Activated CD8-positive, alpha-beta memory T cell treated with anti-CD3 and anti-CD28 coated beads for 1 hour (primary cell): ENCODE data around the gene CCSER1.
"Not testable (repeated sequence)": the region's sequence is repeated elsewhere in the genome, so short reads cannot be mapped to it uniquely, and the experiment has no call there.

Experiments used
- DNase-seq, 2 donors: peaks; one replicate each; pipeline ENCODE4 v3.0.0-alpha.2; 2020; ENCODE audit warnings: low read depth in 1 of 2; ENCODE audit errors: extremely low read depth in 1 of 2

CCSER1 gene

GRCh38 chr4:91317434-91317833, 1190.2 kb downstream of the CCSER1 start:
- DNase-seq = no peak

- no peak for DNase-seq
These were observed 1192.5 kb downstream of the CCSER1 start for GRCh38 chr4:91319556-91320268.

GRCh38 chr4:91322961-91323360, 1195.8 kb downstream of the CCSER1 start:
- DNase-seq = no peak

- DNase-seq = no peak
These were observed 1198.3 kb downstream of the CCSER1 start for GRCh38 chr4:91325495-91325894.

- not testable (repeated sequence) for DNase-seq
These were observed 1199.0 kb downstream of the CCSER1 start for GRCh38 chr4:91326167-91326566.

- DNase-seq = no peak
These were observed 1203.5 kb downstream of the CCSER1 start for GRCh38 chr4:91330555-91331137.

GRCh38 chr4:91340822-91341221, 1213.6 kb downstream of the CCSER1 start:
- no peak for DNase-seq

- no peak for DNase-seq
These were observed 1218.4 kb downstream of the CCSER1 start for GRCh38 chr4:91345632-91346031.

GRCh38 chr4:91356496-91356895, 1229.3 kb downstream of the CCSER1 start:
- DNase-seq = not testable (repeated sequence)

- not testable (repeated sequence) for DNase-seq
These were observed 1230.8 kb downstream of the CCSER1 start for GRCh38 chr4:91358016-91358415.

GRCh38 chr4:91358621-91359020, 1231.4 kb downstream of the CCSER1 start:
- not testable (repeated sequence) for DNase-seq

GRCh38 chr4:91359041-91360031, 1232.1 kb downstream of the CCSER1 start:
- DNase-seq = no peak

GRCh38 chr4:91362125-91362524, 1234.9 kb downstream of the CCSER1 start:
- no peak for DNase-seq

- DNase-seq = no peak
These were observed 1239.4 kb downstream of the CCSER1 start for GRCh38 chr4:91366554-91366953.

- no peak for DNase-seq
These were observed 1241.9 kb downstream of the CCSER1 start for GRCh38 chr4:91369116-91369515.

- DNase-seq = no peak
These were observed 1246.4 kb downstream of the CCSER1 start for GRCh38 chr4:91373546-91373945.

- not testable (repeated sequence) for DNase-seq
These were observed 1278.2 kb downstream of the CCSER1 start for GRCh38 chr4:91405431-91405830.

GRCh38 chr4:91422011-91422410, 1294.8 kb downstream of the CCSER1 start:
- DNase-seq = no peak

GRCh38 chr4:91426725-91427124, 1299.5 kb downstream of the CCSER1 start:
- DNase-seq = no peak

GRCh38 chr4:91427171-91427570, 1300.0 kb downstream of the CCSER1 start:
- no peak for DNase-seq

- DNase-seq = no peak
These were observed 1307.4 kb downstream of the CCSER1 start for GRCh38 chr4:91434631-91435030.
